Measurements from ENCODE around the gene UBL3. TPM values are rescaled to one million over a fixed set of nuclear protein-coding genes. Genes with fewer than 3 reads are reported as not detected.

The UBL3 gene
- total and polyA plus RNA-seq, 2 of the 8 experiments (the other 6 are each of a cell fraction or from before 2014, with no cell fraction given), result 5.3 to 16.1 TPM

DNA sequence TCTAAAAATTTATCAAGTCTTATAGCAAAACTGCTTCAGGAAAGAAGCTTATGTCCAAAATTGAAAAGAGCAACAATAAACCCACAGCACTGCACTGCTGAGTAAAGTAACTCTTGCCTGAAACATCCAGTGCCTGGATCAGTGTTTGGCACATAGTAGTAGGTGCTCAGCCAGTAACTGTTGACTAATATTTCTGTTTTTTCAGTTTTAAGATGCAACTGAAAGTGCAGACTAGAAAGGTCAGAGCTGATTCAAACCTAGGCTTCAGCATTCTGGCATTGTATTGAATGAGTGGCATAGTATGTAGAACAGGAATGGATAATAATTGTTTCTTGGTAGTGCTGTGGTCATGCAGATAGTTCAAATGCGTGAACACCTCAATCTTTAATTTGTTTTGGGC is 67.6 kb downstream of the UBL3 start:
- Histone ChIP-seq H3K27me3 (replicated peaks in 1 of 4; ENCODE audit: control insufficient read depth in 3 of 4, extremely low read depth in 1 of 4, insufficient read depth in 3 of 4, low read length in 3 of 4) (no peaks in the 10 kb centered on the region), H4K20me1 (replicated peaks in 1 of 2; ENCODE audit: control insufficient read depth in 1 of 2, insufficient read depth in 2 of 2, low read length in 2 of 2) (no peaks in the 10 kb centered on the region), H2BK12ac (ENCODE audit: low read depth, low read length) (no peak overlapping the region), H3K79me1 (ENCODE audit: low read depth, low read length) (no peaks in the 10 kb centered on the region), H3K4me1 (replicated peaks in 1 of 4; ENCODE audit: control insufficient read depth in 3 of 4, insufficient read depth in 4 of 4, low read length in 3 of 4) (no peaks in the 10 kb centered on the region), H3K56ac (replicated peaks; ENCODE audit: insufficient read length, low read depth, low read length) (no peak overlapping the region), H2AK5ac (ENCODE audit: low read depth, low read length) (no peak overlapping the region), H2BK15ac (ENCODE audit: low read length) (no peak overlapping the region), H4K5ac (ENCODE audit: insufficient read length, low read depth, low read length) (no peak overlapping the region), H3K79me2 (ENCODE audit: control insufficient read depth in 1 of 2, insufficient read depth in 2 of 2, low read length in 2 of 2) (peaks cover 0 to 41% of the 10 kb centered on the region in 2 experiments; a peak in 2 of 4 replicates), H3K36me3 (ENCODE audit: control insufficient read depth in 2 of 4, insufficient read depth in 4 of 4, low read length in 3 of 4) (no peaks in the 10 kb centered on the region), H3K14ac (ENCODE audit: insufficient read length) (no peak overlapping the region), H3K4me2 (ENCODE audit: insufficient read depth in 1 of 2, low read depth in 2 of 2, low read length in 2 of 2) (no peak overlapping the region), H2AFZ (ENCODE audit: low read length) (no peak overlapping the region), H2BK5ac (ENCODE audit: low read depth, low read length) (no peak overlapping the region), H4K91ac (replicated peaks; ENCODE audit: insufficient read length, low read length) (no peak overlapping the region), H3K4ac (replicated peaks; ENCODE audit: insufficient read length, low read depth, low read length) (no peak overlapping the region), H4K8ac (ENCODE audit: extremely low read depth, insufficient read depth, low read length) (no peak overlapping the region), H3K9ac (replicated peaks in 1 of 4; ENCODE audit: extremely low read depth in 1 of 4, low read depth in 3 of 4, low read length in 3 of 4) (no peak overlapping the region), H3K9me3 (ENCODE audit: insufficient read depth in 2 of 2, low read depth in 1 of 2, low read length in 1 of 2) (no peaks in the 10 kb centered on the region), H3K4me3 (ENCODE audit: extremely low read depth in 1 of 4, insufficient read depth in 2 of 4, low read depth in 3 of 4, low read length in 4 of 4) (no peak overlapping the region), H3K23me2 (ENCODE audit: low read depth, low read length) (no peaks in the 10 kb centered on the region), H3K18ac (ENCODE audit: extremely low read depth, low read length) (no peak overlapping the region), H3K27ac (ENCODE audit: low read depth, low read length) (no peak overlapping the region), H3K23ac (ENCODE audit: insufficient read length) (no peak overlapping the region), H2BK120ac (replicated peaks; ENCODE audit: low read depth, low read length) (no peak overlapping the region), H2BK20ac (ENCODE audit: low read length) (no peak overlapping the region)
- TF ChIP-seq TEAD4 (IDR thresholded peaks at IDR 0.05; ENCODE audit: low read depth, low read length) (no peak), SP4 (IDR thresholded peaks at IDR 0.05; ENCODE audit: low read length) (no peak), KDM1A (IDR thresholded peaks at IDR 0.05; ENCODE audit: borderline replicate concordance, low read length) (no peak), NANOG (IDR thresholded peaks at IDR 0.05; ENCODE audit: insufficient read depth, low read depth, low read length, poor library complexity, severe bottlenecking) (no peak), POU5F1 (IDR thresholded peaks at IDR 0.05; ENCODE audit: low read depth, low read length) (no peak), TCF12 (IDR thresholded peaks at IDR 0.05; ENCODE audit: low read depth, low read length) (no peak), GABPA (IDR thresholded peaks at IDR 0.05; ENCODE audit: borderline replicate concordance, insufficient read depth, low read length) (no peak)
- FAIRE-seq (no peak), DNase-seq (ENCODE audit: low read depth in 1 of 2, low spot score in 2 of 2) (no peak)
- 26% methylated on average over 1 of the region's 1 CpG; no CpG with 5 or more reads in 1 of the 2 experiments for WGBS, 2 experiments (ENCODE audit: extremely low coverage in 1 of 2, insufficient coverage in 1 of 2, insufficient read length in 1 of 2, insufficient replicate concordance in 2 of 2, low coverage in 1 of 2, low lambda C conversion rate in 2 of 2, missing lambda C conversion rate in 1 of 2)
- POLR2A ChIA-PET (ENCODE audit: partially characterized antibody), result no interaction called here
- CTCF ChIA-PET (ENCODE audit: partially characterized antibody), result interaction anchor here (1.4 kb wide), 1 partner anchor 12 kb away, joined by 12 read pairs; no protein-coding TSS in a partner anchor
